ENCODE results near the gene GIT2. TPM values are rescaled to one million over a fixed set of nuclear protein-coding genes. Genes with fewer than 3 reads are reported as not detected.
A peak's percentile ranks its signal among the peaks of the same experiment; 100 is the strongest.
"Not testable (repeated sequence)": the region's sequence is repeated elsewhere in the genome, so short reads cannot be mapped to it uniquely, and the experiment has no call there.

GIT2 gene
- total RNA-seq, 8 experiments from 2014 or later, result 15.5 to 52.4 (median 23.8) TPM

DNA sequence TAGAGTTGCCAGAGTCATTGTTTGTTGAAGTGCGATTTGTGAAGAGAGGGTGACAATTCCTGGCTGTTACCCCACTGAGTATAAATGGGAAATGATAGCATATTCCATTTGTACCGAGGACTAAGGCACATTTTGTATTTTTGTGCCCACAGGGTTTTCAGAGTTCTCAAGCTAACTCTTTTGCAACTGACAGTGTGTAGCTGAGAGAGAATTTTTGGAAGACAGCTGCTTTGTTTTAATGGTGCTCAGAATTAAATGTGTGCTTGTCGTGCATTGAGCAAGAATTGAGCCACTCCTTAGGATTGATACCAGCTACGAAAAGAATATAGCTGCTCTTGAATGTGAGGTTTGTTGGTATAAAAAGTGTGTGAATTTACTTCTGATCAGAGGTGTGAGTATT, 24.8 kb upstream of the GIT2 start:
- WGBS, 10 experiments, result 75 to 100% (median 85%) methylated on average over 1 to 3 of the region's 4 CpGs; no CpG with 5 or more reads in 1 of the 10 experiments
- Histone ChIP-seq H3K27ac (no peak overlapping the region), H3K4me3 (no peak overlapping the region), H3K4me1 (replicated peaks in 1 of 2) (peaks cover 25 to 28% of the 10 kb centered on the region in 2 donors)
- ATAC-seq (replicated peaks in 6 of 8), result no peak
- in situ Hi-C loops (cut with MboI; ENCODE audit: low pct_unique_long_range_greater_than_20kb in 2 of 9, low sequenced_read_pairs in 9 of 9, unreplicated experiment in 9 of 9), result no loop called here

GRCh38 chr12:110015132-110015531, 19.0 kb upstream of the GIT2 start:
- 51 to 100% (median 87%) methylated on average over 1 to 2 of the region's 2 CpGs; no CpG with 5 or more reads in 2 of the 10 experiments for WGBS, 10 experiments
- H3K4me3 ChIP-seq, result no peak overlapping the region
- H3K27ac ChIP-seq, result no peak overlapping the region
- in situ Hi-C loops (cut with MboI; ENCODE audit: low pct_unique_long_range_greater_than_20kb in 2 of 9, low sequenced_read_pairs in 9 of 9, unreplicated experiment in 9 of 9), result no loop called here
- no peak for ATAC-seq (replicated peaks in 6 of 8)
- no peaks in the 10 kb centered on the region for H3K4me1 ChIP-seq (replicated peaks in 1 of 2)

- Histone ChIP-seq H3K27ac (no peak overlapping the region), H3K4me1 (replicated peaks in 1 of 2) (no peaks in the 10 kb centered on the region), H3K4me3 (no peak overlapping the region)
- in situ Hi-C loops (cut with MboI; ENCODE audit: low pct_unique_long_range_greater_than_20kb in 2 of 9, low sequenced_read_pairs in 9 of 9, unreplicated experiment in 9 of 9), result no loop called here
- ATAC-seq (replicated peaks in 6 of 8), result no peak
- 89 to 100% (median 100%) methylated on average over 1 to 4 of the region's 4 CpGs; no CpG with 5 or more reads in 3 of the 10 experiments for WGBS, 10 experiments
Observed at GRCh38 chr12:110012659-110013058, 16.5 kb upstream of the GIT2 start.

- Histone ChIP-seq H3K27ac (no peak overlapping the region), H3K4me1 (replicated peaks in 1 of 2) (no peaks in the 10 kb centered on the region), H3K4me3 (no peak overlapping the region)
- 86 to 100% (median 93%) methylated on average over 2 to 6 of the region's 6 CpGs; no CpG with 5 or more reads in 2 of the 10 experiments for WGBS, 10 experiments
- peak in 2 of 8 experiments; percentile 23 to 46 for ATAC-seq (replicated peaks in 6 of 8)
- in situ Hi-C loops (cut with MboI; ENCODE audit: low pct_unique_long_range_greater_than_20kb in 2 of 9, low sequenced_read_pairs in 9 of 9, unreplicated experiment in 9 of 9), result no loop called here
Observed at GRCh38 chr12:110012137-110012536, 16.0 kb upstream of the GIT2 start.

- WGBS, 10 experiments, result 80 to 100% (median 94%) methylated on average over 1 to 13 of the region's 13 CpGs; no CpG with 5 or more reads in 1 of the 10 experiments
- in situ Hi-C loops (cut with MboI; ENCODE audit: low pct_unique_long_range_greater_than_20kb in 2 of 9, low sequenced_read_pairs in 9 of 9, unreplicated experiment in 9 of 9), result no loop called here
- Histone ChIP-seq H3K4me1 (replicated peaks in 1 of 2) (no peaks in the 10 kb centered on the region), H3K4me3 (no peak overlapping the region), H3K27ac (no peak overlapping the region)
- no peak for ATAC-seq (replicated peaks in 6 of 8)
Observed at GRCh38 chr12:110010853-110011723, 14.9 kb upstream of the GIT2 start.

DNA sequence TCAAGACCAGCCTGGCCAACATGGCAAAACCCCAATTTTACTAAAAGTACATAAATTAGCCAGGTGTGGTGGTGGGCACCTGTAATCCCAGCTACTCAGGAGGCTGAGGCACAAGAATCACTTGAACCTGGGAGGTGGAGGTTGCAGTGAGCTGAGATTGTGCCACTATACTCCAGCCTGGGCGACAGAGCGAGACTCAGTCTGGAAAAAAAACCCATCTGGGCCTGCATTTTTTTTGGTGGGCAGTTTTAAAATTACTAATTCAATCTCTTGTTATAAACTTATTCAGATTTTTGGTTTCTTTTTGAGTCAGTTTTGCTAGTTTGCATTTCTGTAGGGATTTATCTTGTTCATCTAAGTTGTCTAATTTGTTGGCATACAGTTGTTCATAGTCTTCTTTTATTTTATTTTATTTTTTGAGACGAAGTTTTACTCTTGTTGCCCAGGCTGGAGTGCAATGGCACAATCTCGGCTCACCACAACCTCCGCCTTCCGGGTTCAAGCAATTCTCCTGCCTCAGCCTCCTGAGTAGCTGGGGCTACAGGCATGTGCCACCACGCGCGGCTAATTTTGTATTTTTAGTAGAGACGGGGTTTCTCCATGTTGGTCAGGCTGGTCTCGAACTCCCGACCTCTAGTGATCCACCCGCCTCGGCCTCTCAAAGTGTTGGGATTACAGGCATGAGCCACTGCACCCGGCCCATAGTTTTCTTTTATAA, 12.7 kb upstream of the GIT2 start:
- in situ Hi-C loops (cut with MboI; ENCODE audit: low pct_unique_long_range_greater_than_20kb in 2 of 9, low sequenced_read_pairs in 9 of 9, unreplicated experiment in 9 of 9); ATAC-seq (replicated peaks in 6 of 8); H3K27ac ChIP-seq; H3K4me1 ChIP-seq (replicated peaks in 1 of 2); H3K4me3 ChIP-seq: not testable (repeated sequence)
- 85 to 99% (median 95%) methylated on average over 4 to 15 of the region's 15 CpGs for WGBS, 10 experiments

- in situ Hi-C loops (cut with MboI; ENCODE audit: low pct_unique_long_range_greater_than_20kb in 2 of 9, low sequenced_read_pairs in 9 of 9, unreplicated experiment in 9 of 9), result no loop called here
- Histone ChIP-seq H3K4me1 (replicated peaks in 1 of 2) (no peaks in the 10 kb centered on the region), H3K4me3 (no peak overlapping the region), H3K27ac (no peak overlapping the region)
- no peak for ATAC-seq (replicated peaks in 6 of 8)
Observed at GRCh38 chr12:110007881-110008280, 11.7 kb upstream of the GIT2 start.

- Histone ChIP-seq H3K27ac (no peak overlapping the region), H3K4me3 (no peak overlapping the region), H3K4me1 (replicated peaks in 1 of 2) (no peaks in the 10 kb centered on the region)
- in situ Hi-C loops (cut with MboI; ENCODE audit: low pct_unique_long_range_greater_than_20kb in 2 of 9, low sequenced_read_pairs in 9 of 9, unreplicated experiment in 9 of 9), result no loop called here
- ATAC-seq (replicated peaks in 6 of 8), result no peak
- 93 to 100% (median 100%) methylated on average over 1 to 4 of the region's 4 CpGs; no CpG with 5 or more reads in 2 of the 10 experiments for WGBS, 10 experiments
Observed at GRCh38 chr12:110006115-110006514, 9.9 kb upstream of the GIT2 start.

DNA sequence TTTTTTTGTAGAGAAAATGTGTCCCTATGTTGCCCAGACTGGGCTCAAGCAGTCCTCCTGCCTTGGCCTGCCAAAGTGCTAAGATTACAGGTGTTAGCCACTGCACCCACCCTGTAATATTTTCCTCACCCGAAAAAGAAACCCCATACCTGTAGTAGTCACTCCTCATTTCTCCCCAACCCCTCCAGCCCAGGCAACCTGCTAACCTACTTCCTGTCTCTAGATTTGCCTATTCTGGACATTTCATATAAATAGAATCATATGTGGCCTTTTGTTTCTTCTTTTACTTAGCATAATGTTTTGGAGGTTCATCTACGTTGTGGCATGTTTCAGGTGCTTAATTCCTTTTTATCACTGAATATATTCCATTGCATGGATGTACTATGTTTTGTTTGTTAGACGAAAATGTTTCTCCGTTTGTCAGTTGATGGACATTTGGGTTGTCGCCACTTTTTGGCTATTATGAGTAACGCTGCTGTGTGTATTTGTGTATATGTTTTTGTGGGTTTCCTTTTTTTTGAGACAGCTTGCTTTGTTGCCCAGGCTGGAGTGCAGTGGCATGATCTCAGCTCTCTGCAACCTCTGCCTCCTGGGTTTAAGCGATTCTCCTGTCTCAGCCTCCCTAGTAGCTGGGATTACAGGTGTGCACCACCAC, 9.3 kb upstream of the GIT2 start:
- WGBS, 10 experiments, result 83 to 100% (median 97%) methylated on average over 1 to 7 of the region's 7 CpGs
- ATAC-seq (replicated peaks in 6 of 8), result no peak
- in situ Hi-C loops (cut with MboI; ENCODE audit: low pct_unique_long_range_greater_than_20kb in 2 of 9, low sequenced_read_pairs in 9 of 9, unreplicated experiment in 9 of 9), result no loop called here

DNA sequence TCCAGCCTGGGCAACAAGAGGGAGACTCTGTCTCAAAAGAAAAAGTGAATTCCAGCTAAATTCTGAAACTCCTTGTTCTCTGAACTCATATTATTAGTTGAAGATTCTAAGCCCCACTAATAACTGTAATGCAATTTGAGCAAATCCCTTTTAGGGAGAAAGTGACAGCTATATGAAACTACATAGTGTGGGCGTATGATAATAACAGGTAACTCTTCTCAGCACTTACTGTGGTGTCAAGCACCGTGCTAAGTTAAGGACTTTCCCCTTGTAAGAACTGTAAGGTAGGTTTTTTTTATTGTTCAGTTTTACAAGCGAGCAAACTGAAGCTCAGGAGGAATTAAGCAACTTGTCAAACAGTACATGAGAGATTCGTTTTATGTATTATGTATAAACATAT, 8.4 kb upstream of the GIT2 start:
- 73 to 90% (median 82%) methylated on average over 2 to 4 of the region's 4 CpGs; no CpG with 5 or more reads in 1 of the 10 experiments for WGBS, 10 experiments
- in situ Hi-C loops (cut with MboI; ENCODE audit: low pct_unique_long_range_greater_than_20kb in 2 of 9, low sequenced_read_pairs in 9 of 9, unreplicated experiment in 9 of 9), result no loop called here
- Histone ChIP-seq H3K4me1 (replicated peaks in 1 of 2) (peaks cover 5% of the 10 kb centered on the region in 2 donors), H3K4me3 (no peak overlapping the region), H3K27ac (no peak overlapping the region)
- no peak for ATAC-seq (replicated peaks in 6 of 8)

More for the DNA sequence above, 9.3 kb upstream of the GIT2 start:
- H3K4me1 ChIP-seq (replicated peaks in 1 of 2), result peaks cover under 1% of the 10 kb centered on the region in 2 donors
- no peak overlapping the region for H3K4me3 ChIP-seq
- no peak overlapping the region for H3K27ac ChIP-seq

DNA sequence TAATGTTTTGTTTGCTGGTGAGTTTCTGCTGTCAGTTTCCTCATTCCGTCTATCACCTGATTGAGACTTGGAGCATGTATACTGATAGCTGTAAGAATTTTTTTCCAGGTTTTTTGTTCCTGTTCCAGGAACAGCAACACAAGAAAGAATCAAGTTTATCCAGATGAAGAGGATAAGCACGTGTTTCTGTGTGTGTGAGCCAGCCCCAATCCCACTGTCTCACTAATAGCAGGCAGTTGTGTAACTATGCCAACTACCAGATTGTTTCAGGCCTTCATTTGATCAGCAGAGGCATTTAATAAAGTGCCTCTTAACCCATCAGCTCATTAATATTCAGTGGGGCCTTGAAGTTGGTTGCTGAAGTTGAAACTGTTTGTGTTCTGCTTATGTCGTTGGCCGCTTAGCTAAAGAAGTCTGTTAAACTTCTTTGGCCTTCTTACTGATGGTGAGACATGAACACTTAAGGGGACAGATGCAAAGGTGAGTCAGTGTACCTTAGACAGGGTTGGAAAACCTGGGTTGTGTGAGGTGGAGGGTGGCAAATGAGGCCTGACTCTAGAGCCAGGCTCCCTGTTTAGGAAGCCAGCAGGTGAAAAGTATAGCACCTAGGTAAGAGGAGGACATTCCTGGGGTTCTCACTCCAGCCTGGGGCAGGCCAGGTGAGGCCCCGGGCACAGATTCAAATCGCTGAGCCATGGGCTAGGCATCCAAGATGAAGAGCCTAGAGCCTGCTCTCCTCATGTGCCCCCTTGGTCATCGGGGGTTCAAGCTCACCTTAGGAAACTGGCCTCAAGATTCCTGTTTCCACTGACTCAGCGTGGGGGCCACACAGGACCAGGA, 6.7 kb upstream of the GIT2 start:
- no peak overlapping the region for H3K4me3 ChIP-seq
- no peak for ATAC-seq (replicated peaks in 6 of 8)
- WGBS, 10 experiments, result 63 to 100% (median 84%) methylated on average over 1 to 5 of the region's 8 CpGs; no CpG with 5 or more reads in 1 of the 10 experiments
- in situ Hi-C loops (cut with MboI; ENCODE audit: low pct_unique_long_range_greater_than_20kb in 2 of 9, low sequenced_read_pairs in 9 of 9, unreplicated experiment in 9 of 9), result no loop called here
- H3K4me1 ChIP-seq (replicated peaks in 1 of 2), result peaks cover 8 to 10% of the 10 kb centered on the region in 2 donors
- H3K27ac ChIP-seq, result no peak overlapping the region

- in situ Hi-C loops (cut with MboI; ENCODE audit: low pct_unique_long_range_greater_than_20kb in 2 of 9, low sequenced_read_pairs in 9 of 9, unreplicated experiment in 9 of 9), result no loop called here
- H3K4me1 ChIP-seq (replicated peaks in 1 of 2), result peaks cover 8 to 10% of the 10 kb centered on the region in 2 donors
- WGBS, 10 experiments, result 10 to 100% (median 51%) methylated on average over 2 to 4 of the region's 4 CpGs; no CpG with 5 or more reads in 4 of the 10 experiments
- ATAC-seq (replicated peaks in 6 of 8), result no peak
- no peak overlapping the region for H3K27ac ChIP-seq
- H3K4me3 ChIP-seq, result no peak overlapping the region
Observed at GRCh38 chr12:110001596-110001995, 5.4 kb upstream of the GIT2 start.

Data from motor neuron (in vitro differentiated cells).